ENCODE results near the gene CNTN5. TPM values are rescaled to one million over a fixed set of nuclear protein-coding genes. Genes with fewer than 3 reads are reported as not detected.

The CNTN5 gene
- total RNA-seq, 2 donors from 2014 or later = not detected

- Mint-ChIP-seq H3K4me1 (no peaks in the 10 kb centered on the region), H3K36me3 (ENCODE audit: low read depth) (no peaks in the 10 kb centered on the region), H3K27me3 (no peaks in the 10 kb centered on the region), H3K9me3 (peaks cover 3% of the 10 kb centered on the region), H3K27ac (no peak overlapping the region), H3K4me3 (no peak overlapping the region)
- no peak for ATAC-seq (replicated peaks)
Observed at GRCh38 chr11:99423428-99423983, 402.8 kb downstream of the CNTN5 start.

- H3K4me3 Mint-ChIP-seq = no peak overlapping the region
- ATAC-seq (replicated peaks) = no peak
- no peaks in the 10 kb centered on the region for H3K36me3 Mint-ChIP-seq (ENCODE audit: low read depth)
- H3K27me3 Mint-ChIP-seq = no peaks in the 10 kb centered on the region
- peaks cover 3% of the 10 kb centered on the region for H3K9me3 Mint-ChIP-seq
- H3K27ac Mint-ChIP-seq = no peak overlapping the region
- no peaks in the 10 kb centered on the region for H3K4me1 Mint-ChIP-seq
Observed at GRCh38 chr11:99424313-99425084, 403.8 kb downstream of the CNTN5 start.

GRCh38 chr11:99425596-99425995 lies 404.8 kb downstream of the CNTN5 start:
- Mint-ChIP-seq H3K27me3 (no peaks in the 10 kb centered on the region), H3K36me3 (ENCODE audit: low read depth) (no peaks in the 10 kb centered on the region)

DNA sequence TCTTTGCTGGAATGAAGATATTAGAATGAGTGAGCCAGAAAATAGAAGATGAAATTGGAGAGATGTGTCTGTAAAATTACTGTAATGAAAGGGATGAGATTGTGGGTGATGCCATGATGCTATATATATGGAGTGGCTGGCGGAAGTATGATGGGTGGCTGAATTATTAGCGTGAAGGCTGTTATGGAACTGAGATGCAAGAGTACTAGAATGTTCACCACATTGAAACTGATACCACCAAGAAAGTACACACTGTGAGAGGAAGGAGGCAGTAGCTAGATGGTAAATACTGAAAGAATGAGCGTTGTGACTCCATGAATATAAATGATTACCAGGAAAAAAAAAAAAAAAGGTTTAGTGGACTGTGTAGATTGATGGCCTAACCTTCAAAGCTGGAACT lies 411.9 kb downstream of the CNTN5 start:
- Mint-ChIP-seq H3K9me3 (peaks cover 18% of the 10 kb centered on the region), H3K36me3 (ENCODE audit: low read depth) (no peaks in the 10 kb centered on the region), H3K27me3 (no peaks in the 10 kb centered on the region), H3K4me1 (no peaks in the 10 kb centered on the region), H3K27ac (no peak overlapping the region), H3K4me3 (no peak overlapping the region)
- ATAC-seq (replicated peaks) = no peak

More at GRCh38 chr11:99425596-99425995, 404.8 kb downstream of the CNTN5 start:
- Mint-ChIP-seq H3K9me3 (peaks cover 3% of the 10 kb centered on the region), H3K4me1 (no peaks in the 10 kb centered on the region), H3K4me3 (no peak overlapping the region), H3K27ac (no peak overlapping the region)
- ATAC-seq (replicated peaks) = no peak

DNA sequence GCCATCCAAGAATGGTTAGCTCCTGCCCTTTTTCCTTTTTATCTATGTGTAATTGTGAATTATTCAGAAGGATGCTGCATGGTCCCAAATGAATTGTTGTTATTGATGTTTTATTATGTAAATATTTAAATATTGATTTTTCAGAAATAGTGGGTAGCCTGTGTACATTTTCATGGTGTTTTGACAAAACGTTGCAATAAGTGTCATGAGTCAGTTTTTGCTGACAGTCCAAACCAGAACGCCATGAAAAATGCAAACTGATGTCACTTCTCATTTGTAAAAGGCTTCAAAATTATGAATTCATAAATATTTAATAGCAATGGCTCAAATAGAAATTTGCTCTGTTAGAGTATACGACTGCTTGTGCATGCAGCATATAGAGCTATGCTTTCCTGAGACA lies 422.5 kb downstream of the CNTN5 start:
- no peak overlapping the region for H3K4me3 Mint-ChIP-seq

GRCh38 chr11:99446400-99446799 lies 425.7 kb downstream of the CNTN5 start:
- H3K27me3 Mint-ChIP-seq = no peaks in the 10 kb centered on the region
- no peak overlapping the region for H3K4me3 Mint-ChIP-seq
- peaks cover 3% of the 10 kb centered on the region for H3K9me3 Mint-ChIP-seq
- no peaks in the 10 kb centered on the region for H3K36me3 Mint-ChIP-seq (ENCODE audit: low read depth)
- no peak for ATAC-seq (replicated peaks)
- no peak overlapping the region for H3K27ac Mint-ChIP-seq
- H3K4me1 Mint-ChIP-seq = no peaks in the 10 kb centered on the region

More for the DNA sequence above, 422.5 kb downstream of the CNTN5 start:
- H3K36me3 Mint-ChIP-seq (ENCODE audit: low read depth) = no peaks in the 10 kb centered on the region
- no peaks in the 10 kb centered on the region for H3K27me3 Mint-ChIP-seq
- no peaks in the 10 kb centered on the region for H3K4me1 Mint-ChIP-seq
- ATAC-seq (replicated peaks) = no peak
- H3K27ac Mint-ChIP-seq = no peak overlapping the region
- H3K9me3 Mint-ChIP-seq = peaks cover 3% of the 10 kb centered on the region

GRCh38 chr11:99449345-99449744 lies 428.6 kb downstream of the CNTN5 start:
- Mint-ChIP-seq H3K4me1 (no peaks in the 10 kb centered on the region), H3K27me3 (no peaks in the 10 kb centered on the region), H3K36me3 (ENCODE audit: low read depth) (no peaks in the 10 kb centered on the region), H3K27ac (no peak overlapping the region), H3K4me3 (no peak overlapping the region), H3K9me3 (peaks cover 4% of the 10 kb centered on the region)
- ATAC-seq (replicated peaks) = no peak

GRCh38 chr11:99452075-99452474 lies 431.3 kb downstream of the CNTN5 start:
- Mint-ChIP-seq H3K4me3 (no peak overlapping the region), H3K36me3 (ENCODE audit: low read depth) (no peaks in the 10 kb centered on the region), H3K9me3 (peaks cover 6% of the 10 kb centered on the region), H3K27ac (no peak overlapping the region), H3K4me1 (no peaks in the 10 kb centered on the region), H3K27me3 (no peaks in the 10 kb centered on the region)
- no peak for ATAC-seq (replicated peaks)

GRCh38 chr11:99461913-99462312 lies 441.2 kb downstream of the CNTN5 start:
- Mint-ChIP-seq H3K4me3 (no peak overlapping the region), H3K9me3 (peaks cover 18% of the 10 kb centered on the region), H3K4me1 (no peaks in the 10 kb centered on the region), H3K27ac (no peak overlapping the region), H3K36me3 (ENCODE audit: low read depth) (no peaks in the 10 kb centered on the region), H3K27me3 (no peaks in the 10 kb centered on the region)
- no peak for ATAC-seq (replicated peaks)

DNA sequence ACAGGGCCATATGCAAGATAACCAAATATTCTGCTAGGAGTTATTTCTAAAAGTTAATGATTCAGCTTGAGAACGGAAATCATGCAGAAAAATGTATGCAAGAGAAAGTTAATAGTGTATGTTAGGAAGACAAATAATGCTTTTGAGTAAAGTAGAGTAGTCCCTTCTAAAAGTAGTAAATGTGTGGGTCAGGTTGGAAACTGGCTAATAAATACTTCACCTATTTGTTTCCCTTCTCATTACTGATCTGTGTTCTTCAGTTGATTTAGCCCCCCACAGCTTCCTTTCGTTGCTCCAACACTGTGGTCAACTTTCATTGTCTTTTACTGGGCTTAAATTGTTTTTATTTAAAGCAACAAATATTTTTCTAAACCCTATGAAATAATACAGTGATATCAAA lies 444.2 kb downstream of the CNTN5 start:
- H3K27me3 Mint-ChIP-seq = no peaks in the 10 kb centered on the region
- H3K27ac Mint-ChIP-seq = no peak overlapping the region
- H3K9me3 Mint-ChIP-seq = peaks cover 4% of the 10 kb centered on the region

GRCh38 chr11:99489581-99489980 lies 468.8 kb downstream of the CNTN5 start:
- H3K4me3 Mint-ChIP-seq = no peak overlapping the region
- no peaks in the 10 kb centered on the region for H3K27me3 Mint-ChIP-seq
- no peak overlapping the region for H3K27ac Mint-ChIP-seq
- H3K9me3 Mint-ChIP-seq = peaks cover 7% of the 10 kb centered on the region
- ATAC-seq (replicated peaks) = no peak
- no peaks in the 10 kb centered on the region for H3K36me3 Mint-ChIP-seq (ENCODE audit: low read depth)
- H3K4me1 Mint-ChIP-seq = no peaks in the 10 kb centered on the region

More for the DNA sequence above, 444.2 kb downstream of the CNTN5 start:
- Mint-ChIP-seq H3K36me3 (ENCODE audit: low read depth) (no peaks in the 10 kb centered on the region), H3K4me3 (no peak overlapping the region), H3K4me1 (no peaks in the 10 kb centered on the region)
- ATAC-seq (replicated peaks) = no peak

GRCh38 chr11:99494065-99494464 lies 473.3 kb downstream of the CNTN5 start:
- no peak for ATAC-seq (replicated peaks)
- H3K9me3 Mint-ChIP-seq = peaks cover 4% of the 10 kb centered on the region
- H3K4me1 Mint-ChIP-seq = no peaks in the 10 kb centered on the region
- H3K27me3 Mint-ChIP-seq = no peaks in the 10 kb centered on the region
- no peaks in the 10 kb centered on the region for H3K36me3 Mint-ChIP-seq (ENCODE audit: low read depth)
- H3K4me3 Mint-ChIP-seq = no peak overlapping the region
- H3K27ac Mint-ChIP-seq = no peak overlapping the region

DNA sequence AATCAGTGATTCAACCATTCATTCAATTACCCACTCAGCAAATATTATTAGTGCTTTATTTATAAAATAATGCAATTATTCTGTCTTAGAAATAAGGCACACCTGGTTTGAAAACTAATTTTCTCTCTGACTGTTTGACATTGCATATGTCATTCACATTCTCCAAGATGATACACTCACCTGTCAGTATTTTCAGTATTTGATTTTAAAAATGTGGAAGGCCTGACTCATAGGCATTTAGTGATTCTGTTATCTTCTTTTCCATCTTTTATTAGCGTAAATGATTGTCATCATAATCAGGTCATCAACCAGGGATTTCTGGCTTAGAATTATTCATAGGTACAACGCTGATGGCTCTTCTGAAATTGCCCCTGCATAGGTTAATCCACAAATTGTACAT lies 480.9 kb downstream of the CNTN5 start:
- no peak overlapping the region for H3K4me3 Mint-ChIP-seq
- no peak overlapping the region for H3K27ac Mint-ChIP-seq
- H3K4me1 Mint-ChIP-seq = no peaks in the 10 kb centered on the region
- no peak for ATAC-seq (replicated peaks)
- no peaks in the 10 kb centered on the region for H3K27me3 Mint-ChIP-seq
- no peaks in the 10 kb centered on the region for H3K36me3 Mint-ChIP-seq (ENCODE audit: low read depth)
- peaks cover 15% of the 10 kb centered on the region for H3K9me3 Mint-ChIP-seq

DNA sequence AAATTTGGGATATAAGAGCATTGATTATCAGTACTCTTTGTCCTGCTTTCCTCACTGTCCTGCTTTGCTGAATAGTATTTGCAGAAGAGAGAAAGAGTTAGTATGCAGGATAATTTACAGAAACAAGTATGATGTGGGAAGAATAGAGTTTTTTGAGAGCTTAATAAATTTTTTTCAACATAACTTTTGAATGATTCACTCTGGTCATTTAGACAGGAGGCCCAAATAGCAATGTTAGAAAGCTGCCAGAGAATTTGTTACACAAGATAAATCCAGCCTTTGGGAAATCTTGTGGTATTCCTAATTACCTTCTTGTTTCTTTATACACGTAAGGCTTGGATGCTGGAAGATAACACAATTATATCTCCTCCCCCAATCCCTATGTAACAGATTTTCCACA lies 484.6 kb downstream of the CNTN5 start:
- ATAC-seq (replicated peaks) = no peak
- no peak overlapping the region for H3K4me3 Mint-ChIP-seq
- no peaks in the 10 kb centered on the region for H3K36me3 Mint-ChIP-seq (ENCODE audit: low read depth)
- H3K4me1 Mint-ChIP-seq = no peaks in the 10 kb centered on the region
- no peaks in the 10 kb centered on the region for H3K27me3 Mint-ChIP-seq
- H3K27ac Mint-ChIP-seq = no peak overlapping the region
- H3K9me3 Mint-ChIP-seq = peaks cover 15% of the 10 kb centered on the region

DNA sequence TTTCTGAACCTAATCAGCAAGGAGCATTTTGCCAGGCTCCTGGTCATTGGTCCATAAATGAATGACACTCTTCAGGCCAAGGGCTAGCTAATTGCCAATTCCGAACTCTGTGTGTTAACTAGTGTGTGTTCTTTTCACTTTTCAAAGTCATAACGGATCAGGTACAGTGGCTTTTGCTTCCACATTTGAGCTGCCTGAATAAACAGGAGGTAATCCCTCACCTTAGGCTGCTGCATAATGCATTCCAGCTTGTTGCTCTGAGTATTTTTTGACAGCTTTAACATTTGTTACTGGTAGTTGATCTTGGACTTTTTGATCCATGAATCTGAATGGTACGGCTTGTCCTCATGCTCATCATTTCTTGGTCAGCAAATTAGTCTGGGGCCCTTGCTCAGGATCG lies 485.1 kb downstream of the CNTN5 start:
- Mint-ChIP-seq H3K36me3 (ENCODE audit: low read depth) (no peaks in the 10 kb centered on the region), H3K9me3 (peaks cover 14% of the 10 kb centered on the region), H3K27ac (no peak overlapping the region), H3K4me3 (no peak overlapping the region), H3K4me1 (no peaks in the 10 kb centered on the region), H3K27me3 (no peaks in the 10 kb centered on the region)
- no peak for ATAC-seq (replicated peaks)
